ENCODE results near the gene TYMS. TPM values are rescaled to one million over a fixed set of nuclear protein-coding genes. Genes with fewer than 3 reads are reported as not detected.

The TYMS gene
- total and polyA plus RNA-seq, 12 donors = 0.32 to 19.2 (median 3.8) TPM; not detected in 1

DNA sequence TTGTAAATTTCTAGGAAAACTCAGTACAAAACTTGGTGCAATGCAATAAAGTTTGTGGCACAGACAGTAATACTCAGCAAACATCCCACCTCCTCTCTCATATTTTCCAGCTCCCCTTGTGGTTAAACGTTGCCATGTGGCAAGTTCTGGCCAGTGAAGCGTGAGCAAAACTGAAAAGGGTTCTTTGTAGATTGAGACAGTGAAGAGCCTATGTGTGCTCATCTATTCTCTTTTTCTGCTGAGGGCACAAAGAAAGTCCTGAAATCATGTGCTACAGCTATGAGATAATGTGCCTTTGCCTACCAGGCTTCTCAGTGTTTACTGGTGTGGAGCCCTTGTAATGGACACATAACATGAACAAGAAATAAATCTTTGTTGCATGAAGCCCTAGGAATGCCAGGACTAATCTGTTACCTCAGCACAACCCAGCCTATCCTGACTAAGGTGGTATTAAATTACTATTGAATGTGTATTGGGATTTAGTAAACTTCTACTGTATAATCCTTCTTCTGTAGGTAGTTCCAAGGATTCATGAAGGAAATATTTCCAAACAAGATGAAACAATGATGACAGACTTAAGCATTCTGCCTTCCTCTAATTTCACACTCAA lies 13.0 kb upstream of the TYMS start:
- 38 to 60% (median 46%) methylated on average over 2 of the region's 2 CpGs for WGBS, 4 donors
- Histone ChIP-seq H3K27ac (no peak overlapping the region), H3K36me3 (replicated peaks in 1 of 2) (no peaks in the 10 kb centered on the region), H3K4me3 (no peak overlapping the region), H3K4me1 (replicated peaks in 1 of 2) (no peaks in the 10 kb centered on the region), H3K9me3 (replicated peaks in 1 of 3) (no peaks in the 10 kb centered on the region), H3K27me3 (peaks cover 7% of the 10 kb centered on the region)
- intact Hi-C loops (cut with DNase I) = no loop called here
- DNase-seq = no peak
- TF ChIP-seq, protein P1, sequence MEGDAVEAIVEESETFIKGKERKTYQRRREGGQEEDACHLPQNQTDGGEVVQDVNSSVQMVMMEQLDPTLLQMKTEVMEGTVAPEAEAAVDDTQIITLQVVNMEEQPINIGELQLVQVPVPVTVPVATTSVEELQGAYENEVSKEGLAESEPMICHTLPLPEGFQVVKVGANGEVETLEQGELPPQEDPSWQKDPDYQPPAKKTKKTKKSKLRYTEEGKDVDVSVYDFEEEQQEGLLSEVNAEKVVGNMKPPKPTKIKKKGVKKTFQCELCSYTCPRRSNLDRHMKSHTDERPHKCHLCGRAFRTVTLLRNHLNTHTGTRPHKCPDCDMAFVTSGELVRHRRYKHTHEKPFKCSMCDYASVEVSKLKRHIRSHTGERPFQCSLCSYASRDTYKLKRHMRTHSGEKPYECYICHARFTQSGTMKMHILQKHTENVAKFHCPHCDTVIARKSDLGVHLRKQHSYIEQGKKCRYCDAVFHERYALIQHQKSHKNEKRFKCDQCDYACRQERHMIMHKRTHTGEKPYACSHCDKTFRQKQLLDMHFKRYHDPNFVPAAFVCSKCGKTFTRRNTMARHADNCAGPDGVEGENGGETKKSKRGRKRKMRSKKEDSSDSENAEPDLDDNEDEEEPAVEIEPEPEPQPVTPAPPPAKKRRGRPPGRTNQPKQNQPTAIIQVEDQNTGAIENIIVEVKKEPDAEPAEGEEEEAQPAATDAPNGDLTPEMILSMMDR (IDR thresholded peaks at IDR 0.05) = no peak
- TF ChIP-seq POLR2A (IDR thresholded peaks at IDR 0.05) = no peak

GRCh38 chr18:647304-647703 lies 10.1 kb upstream of the TYMS start:
- Histone ChIP-seq H3K36me3 (replicated peaks in 1 of 2) (no peaks in the 10 kb centered on the region), H3K27me3 (peaks cover 7% of the 10 kb centered on the region), H3K4me3 (no peak overlapping the region), H3K9me3 (replicated peaks in 1 of 3) (no peaks in the 10 kb centered on the region), H3K4me1 (replicated peaks in 1 of 2) (no peaks in the 10 kb centered on the region), H3K27ac (no peak overlapping the region)
- 88 to 97% (median 90%) methylated on average over 4 to 5 of the region's 5 CpGs for WGBS, 4 donors
- TF ChIP-seq POLR2A (IDR thresholded peaks at IDR 0.05) = no peak
- TF ChIP-seq, protein P1 (IDR thresholded peaks at IDR 0.05) = no peak
- no peak for DNase-seq
- intact Hi-C loops (cut with DNase I) = no loop called here

GRCh38 chr18:649341-649740 lies 8.1 kb upstream of the TYMS start:
- DNase-seq = no peak
- H3K9me3 ChIP-seq (replicated peaks in 1 of 3) = no peaks in the 10 kb centered on the region
- no peak overlapping the region for H3K4me3 ChIP-seq
- peaks cover 7% of the 10 kb centered on the region for H3K27me3 ChIP-seq
- H3K36me3 ChIP-seq (replicated peaks in 1 of 2) = no peaks in the 10 kb centered on the region
- no peak overlapping the region for H3K27ac ChIP-seq
- TF ChIP-seq, protein P1 (IDR thresholded peaks at IDR 0.05) = no peak
- no peak for TF ChIP-seq POLR2A (IDR thresholded peaks at IDR 0.05)
- no peaks in the 10 kb centered on the region for H3K4me1 ChIP-seq (replicated peaks in 1 of 2)
- WGBS, 4 donors = 85 to 92% (median 89%) methylated on average over 5 of the region's 5 CpGs
- intact Hi-C loops (cut with DNase I) = no loop called here

DNA sequence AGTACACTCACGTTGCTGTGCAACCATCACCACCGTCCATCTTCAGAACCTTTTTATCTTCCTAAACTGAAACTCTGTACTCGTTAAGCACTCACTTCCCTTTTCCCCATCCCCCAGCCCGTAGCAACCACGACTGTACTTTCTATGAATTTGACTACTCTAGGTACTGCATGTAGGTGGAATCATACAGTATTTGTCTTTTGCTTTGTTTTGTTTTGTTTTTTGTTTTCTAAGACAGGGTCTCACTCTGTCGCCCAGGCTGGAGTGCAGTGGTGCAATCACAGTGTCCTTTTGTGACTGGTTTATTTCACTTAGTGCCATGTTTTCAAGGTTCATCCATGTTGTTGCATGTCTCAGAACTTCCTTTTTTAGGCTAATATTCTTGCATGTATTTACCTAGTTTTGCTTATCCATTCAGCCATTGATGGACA lies 7.0 kb upstream of the TYMS start:
- Histone ChIP-seq H3K9me3 (replicated peaks in 1 of 3) (no peaks in the 10 kb centered on the region), H3K27me3 (peaks cover 7% of the 10 kb centered on the region), H3K4me1 (replicated peaks in 1 of 2) (no peaks in the 10 kb centered on the region), H3K36me3 (replicated peaks in 1 of 2) (no peaks in the 10 kb centered on the region), H3K4me3 (no peak overlapping the region), H3K27ac (no peak overlapping the region)
- intact Hi-C loops (cut with DNase I) = no loop called here
- no peak for DNase-seq
- TF ChIP-seq, protein P1 (IDR thresholded peaks at IDR 0.05) = no peak
- TF ChIP-seq POLR2A (IDR thresholded peaks at IDR 0.05) = no peak
- 62 to 72% (median 70%) methylated on average over 6 of the region's 6 CpGs for WGBS, 4 donors
